Measurements from ENCODE around the gene ARHGEF26. TPM values are rescaled to one million over a fixed set of nuclear protein-coding genes. Genes with fewer than 3 reads are reported as not detected.

The ARHGEF26 gene
- total RNA-seq, 1 donor from 2014 or later = 0.53 TPM

GRCh38 chr3:154182975-154183374 is 61.8 kb downstream of the ARHGEF26 start:
- no peak for TF ChIP-seq CTCF (IDR thresholded peaks at IDR 0.05; ENCODE audit: insufficient read depth, low read length, severe bottlenecking)
- DNase-seq (ENCODE audit: low read depth) (peak; percentile 19), FAIRE-seq (peak; percentile 79)
- Histone ChIP-seq H3K4me3 (ENCODE audit: low read depth, low read length) (no peak overlapping the region), H3K36me3 (ENCODE audit: control insufficient read depth, insufficient read depth, low read length) (no peaks in the 10 kb centered on the region), H3K27me3 (ENCODE audit: control insufficient read depth, insufficient read depth, low read length) (no peaks in the 10 kb centered on the region)

GRCh38 chr3:154184582-154184981 is 63.4 kb downstream of the ARHGEF26 start:
- no peaks in the 10 kb centered on the region for H3K36me3 ChIP-seq (ENCODE audit: control insufficient read depth, insufficient read depth, low read length)
- DNase-seq (ENCODE audit: low read depth) (no peak), FAIRE-seq (no peak)
- TF ChIP-seq CTCF (IDR thresholded peaks at IDR 0.05; ENCODE audit: insufficient read depth, low read length, severe bottlenecking) = no peak
- H3K27me3 ChIP-seq (ENCODE audit: control insufficient read depth, insufficient read depth, low read length) = no peaks in the 10 kb centered on the region
- H3K4me3 ChIP-seq (ENCODE audit: low read depth, low read length) = no peak overlapping the region

GRCh38 chr3:154188437-154188836 is 67.2 kb downstream of the ARHGEF26 start:
- TF ChIP-seq CTCF (IDR thresholded peaks at IDR 0.05; ENCODE audit: insufficient read depth, low read length, severe bottlenecking) = no peak
- Histone ChIP-seq H3K36me3 (ENCODE audit: control insufficient read depth, insufficient read depth, low read length) (no peaks in the 10 kb centered on the region), H3K27me3 (ENCODE audit: control insufficient read depth, insufficient read depth, low read length) (no peaks in the 10 kb centered on the region), H3K4me3 (ENCODE audit: low read depth, low read length) (no peak overlapping the region)
- FAIRE-seq (no peak), DNase-seq (ENCODE audit: low read depth) (no peak)

GRCh38 chr3:154188846-154189245 is 67.7 kb downstream of the ARHGEF26 start:
- no peaks in the 10 kb centered on the region for H3K36me3 ChIP-seq (ENCODE audit: control insufficient read depth, insufficient read depth, low read length)
- no peak overlapping the region for H3K4me3 ChIP-seq (ENCODE audit: low read depth, low read length)
- FAIRE-seq (no peak), DNase-seq (ENCODE audit: low read depth) (no peak)
- no peaks in the 10 kb centered on the region for H3K27me3 ChIP-seq (ENCODE audit: control insufficient read depth, insufficient read depth, low read length)
- TF ChIP-seq CTCF (IDR thresholded peaks at IDR 0.05; ENCODE audit: insufficient read depth, low read length, severe bottlenecking) = no peak

GRCh38 chr3:154191520-154191919 is 70.3 kb downstream of the ARHGEF26 start:
- no peak for DNase-seq (ENCODE audit: low read depth)
- no peak overlapping the region for H3K4me3 ChIP-seq (ENCODE audit: low read depth, low read length)
- no peaks in the 10 kb centered on the region for H3K27me3 ChIP-seq (ENCODE audit: control insufficient read depth, insufficient read depth, low read length)
- no peak for FAIRE-seq
- H3K36me3 ChIP-seq (ENCODE audit: control insufficient read depth, insufficient read depth, low read length) = no peaks in the 10 kb centered on the region
- no peak for TF ChIP-seq CTCF (IDR thresholded peaks at IDR 0.05; ENCODE audit: insufficient read depth, low read length, severe bottlenecking)

GRCh38 chr3:154192225-154192624 is 71.0 kb downstream of the ARHGEF26 start:
- H3K27me3 ChIP-seq (ENCODE audit: control insufficient read depth, insufficient read depth, low read length) = no peaks in the 10 kb centered on the region
- no peak for DNase-seq (ENCODE audit: low read depth)
- no peak for TF ChIP-seq CTCF (IDR thresholded peaks at IDR 0.05; ENCODE audit: insufficient read depth, low read length, severe bottlenecking)
- no peak for FAIRE-seq
- no peaks in the 10 kb centered on the region for H3K36me3 ChIP-seq (ENCODE audit: control insufficient read depth, insufficient read depth, low read length)
- H3K4me3 ChIP-seq (ENCODE audit: low read depth, low read length) = no peak overlapping the region

All from bronchial epithelial cell (primary cell).